Keratinocyte (primary cell): ENCODE results near the gene PRR23A.

ENCODE experiments used
- EZH2 ChIP-seq: IDR thresholded peaks from one replicate; pipeline ENCODE4 v1.6.1; 2012; ENCODE audit warnings: inconsistent platforms, mild to moderate bottlenecking, low read length, moderate library complexity
- TF ChIP-seq, protein P1 (sequence below), 3 experiments: IDR thresholded peaks in 1 of 3; conservative IDR thresholded peaks in 1 of 3; optimal IDR thresholded peaks in 1 of 3; 2 replicates in 2 of 3; 3 replicates in 1 of 3; pipeline versions ENCODE3 to v1.5.1; 2011; ENCODE audit warnings: low read length in 3 of 3, mild to moderate bottlenecking in 3 of 3, moderate library complexity in 2 of 3, control low read depth in 1 of 3, inconsistent platforms in 1 of 3; ENCODE audit not compliant: insufficient read depth in 2 of 3; ENCODE audit errors: extremely low read depth in 1 of 3

GRCh38 chr3:138985932-138986331 is 20.1 kb downstream of the PRR23A start:
- TF ChIP-seq, protein P1, sequence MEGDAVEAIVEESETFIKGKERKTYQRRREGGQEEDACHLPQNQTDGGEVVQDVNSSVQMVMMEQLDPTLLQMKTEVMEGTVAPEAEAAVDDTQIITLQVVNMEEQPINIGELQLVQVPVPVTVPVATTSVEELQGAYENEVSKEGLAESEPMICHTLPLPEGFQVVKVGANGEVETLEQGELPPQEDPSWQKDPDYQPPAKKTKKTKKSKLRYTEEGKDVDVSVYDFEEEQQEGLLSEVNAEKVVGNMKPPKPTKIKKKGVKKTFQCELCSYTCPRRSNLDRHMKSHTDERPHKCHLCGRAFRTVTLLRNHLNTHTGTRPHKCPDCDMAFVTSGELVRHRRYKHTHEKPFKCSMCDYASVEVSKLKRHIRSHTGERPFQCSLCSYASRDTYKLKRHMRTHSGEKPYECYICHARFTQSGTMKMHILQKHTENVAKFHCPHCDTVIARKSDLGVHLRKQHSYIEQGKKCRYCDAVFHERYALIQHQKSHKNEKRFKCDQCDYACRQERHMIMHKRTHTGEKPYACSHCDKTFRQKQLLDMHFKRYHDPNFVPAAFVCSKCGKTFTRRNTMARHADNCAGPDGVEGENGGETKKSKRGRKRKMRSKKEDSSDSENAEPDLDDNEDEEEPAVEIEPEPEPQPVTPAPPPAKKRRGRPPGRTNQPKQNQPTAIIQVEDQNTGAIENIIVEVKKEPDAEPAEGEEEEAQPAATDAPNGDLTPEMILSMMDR (optimal IDR thresholded peaks at IDR 0.05 in 1 of 3, IDR thresholded peaks at IDR 0.05 in 1 of 3, conservative IDR thresholded peaks at IDR 0.05 in 1 of 3; ENCODE audit: extremely low read depth in 1 of 3, insufficient read depth in 2 of 3, low read length in 3 of 3), result no peak
- TF ChIP-seq EZH2, result no peak
